Measurements from ENCODE around the gene PRSS56.

Gene PRSS56

DNA sequence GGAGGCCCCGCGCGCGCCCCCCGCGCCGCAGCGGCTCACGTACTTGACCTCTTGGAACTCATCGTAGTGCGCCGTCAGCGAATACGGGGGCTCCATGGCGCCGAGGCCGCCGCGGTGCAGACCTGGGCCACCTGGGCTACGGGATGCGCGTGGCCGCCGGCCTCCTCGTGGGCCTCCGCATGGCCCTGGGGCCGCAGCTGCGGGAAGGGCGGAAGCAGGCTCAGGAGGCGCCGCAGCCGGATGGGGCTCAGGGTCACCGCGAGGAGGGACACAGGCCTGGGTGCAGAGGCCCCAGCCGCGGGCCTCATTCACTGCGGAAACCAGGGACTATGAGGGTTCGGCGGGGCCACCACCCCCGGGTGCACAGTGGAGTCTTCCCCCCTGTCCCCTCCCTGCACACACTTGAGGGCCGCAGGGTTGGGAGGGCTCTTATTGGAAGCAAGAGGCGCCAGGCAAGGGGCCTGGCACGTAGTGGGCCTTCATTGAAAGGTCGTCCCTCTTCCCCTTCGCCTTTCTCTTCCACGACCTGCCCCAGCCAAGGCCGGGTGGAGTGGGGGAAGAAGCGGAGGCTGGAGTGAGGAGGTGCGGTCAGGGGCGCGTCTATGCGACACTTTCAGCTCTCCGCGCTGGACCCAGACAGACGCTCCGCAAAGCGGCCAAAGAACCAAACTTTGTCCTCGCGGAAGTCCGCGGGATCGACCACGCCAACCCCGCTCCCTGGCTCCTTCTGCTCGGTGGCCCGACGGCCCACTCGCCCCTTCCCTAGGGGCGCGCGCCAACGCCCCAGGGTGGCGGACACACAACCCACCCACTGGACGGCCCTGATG is 33.4 kb upstream of the PRSS56 start:
- no peak for DNase-seq

DNA sequence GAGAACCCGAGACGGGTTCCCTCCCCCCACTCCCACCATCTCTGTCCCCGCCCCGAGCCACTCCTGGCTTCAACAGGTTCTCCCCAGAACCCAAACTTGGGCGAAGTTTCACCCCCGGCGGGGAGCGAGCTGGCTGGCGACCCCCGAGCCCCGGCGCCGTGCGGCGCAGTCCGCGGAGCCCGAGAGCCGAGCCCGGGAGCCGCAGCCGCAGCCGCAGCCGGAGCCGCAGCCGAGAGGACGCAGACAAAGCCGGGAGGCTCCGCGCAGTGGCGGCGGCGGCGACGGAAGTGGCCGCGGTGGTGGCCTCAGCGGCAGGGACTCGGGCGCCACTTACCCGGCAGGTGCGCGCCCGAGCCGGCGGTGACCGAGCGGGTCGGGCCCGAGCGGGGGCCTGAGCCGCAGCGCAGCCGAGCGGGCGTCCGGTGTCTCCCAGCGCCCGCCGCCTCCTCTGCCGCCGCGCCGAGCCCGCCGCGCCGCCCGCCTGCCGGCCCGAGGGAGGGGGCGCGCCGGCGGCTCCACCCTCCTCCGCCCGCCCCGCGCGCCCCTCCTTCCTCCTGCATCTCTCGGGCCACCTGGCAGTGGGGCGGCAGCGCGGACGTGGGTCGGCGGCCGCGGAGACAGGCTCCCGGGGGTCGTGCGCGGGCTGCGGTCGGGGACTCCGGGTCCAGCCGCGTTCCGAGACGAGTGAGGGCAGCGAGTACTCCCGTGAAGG is 32.6 kb upstream of the PRSS56 start, which contains the start of gene ECEL1:
Gene ECEL1, minus strand, starts transcription at position 450 of the 712 bp plus-strand sequence. CDS start 1,181 bp downstream, outside the sequence.
- no peak for DNase-seq

DNA sequence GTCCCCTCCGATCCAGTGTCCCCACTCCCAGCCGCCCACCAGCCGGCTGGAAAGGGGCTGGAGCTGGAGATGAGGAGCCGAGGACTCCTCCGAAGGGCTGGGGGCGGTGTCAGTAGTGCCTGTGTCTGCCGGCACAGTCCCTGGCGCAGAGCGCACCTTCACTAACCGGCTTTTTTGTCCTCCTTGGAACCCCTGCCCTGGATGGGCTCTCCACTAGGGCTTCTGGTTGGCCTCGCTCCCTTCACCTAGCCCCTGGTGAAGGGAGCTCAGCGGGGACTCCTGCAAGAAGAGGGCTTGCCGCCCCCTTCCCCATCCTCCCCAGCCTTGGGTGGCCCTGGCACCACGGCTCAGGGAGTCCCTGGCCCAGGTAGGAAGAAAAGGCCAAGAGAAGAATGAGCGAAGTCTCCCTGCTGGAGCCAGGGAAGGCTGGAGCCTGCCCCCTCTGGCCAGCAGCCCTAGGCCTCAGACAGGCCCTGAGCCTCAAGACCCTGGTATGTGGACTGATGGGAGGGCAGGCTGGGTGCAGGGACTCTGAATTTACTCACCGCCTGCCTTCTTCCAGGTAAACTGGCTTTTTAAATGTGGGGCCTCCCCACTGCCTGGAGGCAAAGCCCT is 32.0 kb upstream of the PRSS56 start:
- DNase-seq: no peak

DNA sequence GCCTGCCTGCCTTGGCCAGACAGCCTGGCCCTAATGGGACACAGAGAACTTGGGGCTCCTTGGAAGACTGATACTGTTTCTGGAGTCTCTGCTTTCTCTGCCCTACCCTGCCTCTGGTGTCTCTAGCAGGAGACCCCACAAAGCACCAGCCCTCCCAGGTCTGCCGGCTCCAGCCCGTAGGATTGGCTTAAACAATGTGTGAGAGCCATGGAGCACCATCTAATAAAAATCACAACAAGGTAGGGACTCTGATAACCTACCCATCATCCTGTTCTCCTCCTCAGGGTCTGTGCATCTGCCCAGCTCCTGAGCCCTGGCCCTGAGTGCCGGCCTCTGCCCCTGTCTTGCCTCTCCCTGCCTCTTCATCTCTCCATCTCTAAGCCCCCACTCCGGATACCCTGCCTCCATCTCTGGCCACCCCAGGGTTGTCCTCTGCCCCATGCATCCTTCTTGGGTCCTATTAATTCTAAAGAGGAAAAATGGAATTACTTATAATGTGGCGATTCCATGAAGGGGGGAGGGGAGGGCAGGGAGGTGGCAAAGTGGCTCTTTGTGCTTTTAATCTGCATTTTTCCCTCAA is 31.4 kb upstream of the PRSS56 start:
- DNase-seq: no peak

DNA sequence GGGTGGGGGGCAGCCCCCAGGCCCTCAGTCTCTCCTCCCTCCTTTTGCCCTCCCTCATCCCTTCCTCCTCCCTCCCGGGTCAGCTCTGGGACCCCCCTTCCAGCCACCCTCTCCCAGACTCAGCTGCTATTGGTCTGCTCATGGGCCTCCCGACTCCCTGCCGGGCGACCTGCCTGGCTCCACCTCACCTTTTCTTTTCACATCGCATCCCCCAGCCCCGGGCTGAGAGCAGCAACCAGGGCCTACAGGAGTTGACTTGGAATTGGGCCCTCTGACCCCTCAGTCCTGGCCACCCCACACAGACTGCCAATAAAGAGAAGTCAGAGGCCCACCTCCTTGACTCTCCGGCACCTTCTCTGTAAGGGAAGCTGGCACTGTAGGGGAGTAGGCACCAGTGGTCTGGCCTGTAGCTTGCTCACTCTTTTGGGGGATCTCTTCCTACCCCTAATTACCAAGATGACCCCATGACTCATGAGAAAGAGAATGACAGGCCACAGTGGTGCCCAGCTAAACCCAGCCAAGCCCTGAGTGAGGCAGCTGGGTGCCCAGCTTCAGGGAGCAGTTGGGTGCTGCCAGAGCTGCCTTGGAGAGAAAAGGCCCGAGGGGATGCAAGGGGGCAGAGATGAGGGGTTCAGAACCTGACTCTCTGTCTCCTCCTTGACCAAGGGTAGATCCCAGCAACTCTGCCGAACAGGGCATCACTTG is 30.5 kb upstream of the PRSS56 start:
- no peak for DNase-seq

DNA sequence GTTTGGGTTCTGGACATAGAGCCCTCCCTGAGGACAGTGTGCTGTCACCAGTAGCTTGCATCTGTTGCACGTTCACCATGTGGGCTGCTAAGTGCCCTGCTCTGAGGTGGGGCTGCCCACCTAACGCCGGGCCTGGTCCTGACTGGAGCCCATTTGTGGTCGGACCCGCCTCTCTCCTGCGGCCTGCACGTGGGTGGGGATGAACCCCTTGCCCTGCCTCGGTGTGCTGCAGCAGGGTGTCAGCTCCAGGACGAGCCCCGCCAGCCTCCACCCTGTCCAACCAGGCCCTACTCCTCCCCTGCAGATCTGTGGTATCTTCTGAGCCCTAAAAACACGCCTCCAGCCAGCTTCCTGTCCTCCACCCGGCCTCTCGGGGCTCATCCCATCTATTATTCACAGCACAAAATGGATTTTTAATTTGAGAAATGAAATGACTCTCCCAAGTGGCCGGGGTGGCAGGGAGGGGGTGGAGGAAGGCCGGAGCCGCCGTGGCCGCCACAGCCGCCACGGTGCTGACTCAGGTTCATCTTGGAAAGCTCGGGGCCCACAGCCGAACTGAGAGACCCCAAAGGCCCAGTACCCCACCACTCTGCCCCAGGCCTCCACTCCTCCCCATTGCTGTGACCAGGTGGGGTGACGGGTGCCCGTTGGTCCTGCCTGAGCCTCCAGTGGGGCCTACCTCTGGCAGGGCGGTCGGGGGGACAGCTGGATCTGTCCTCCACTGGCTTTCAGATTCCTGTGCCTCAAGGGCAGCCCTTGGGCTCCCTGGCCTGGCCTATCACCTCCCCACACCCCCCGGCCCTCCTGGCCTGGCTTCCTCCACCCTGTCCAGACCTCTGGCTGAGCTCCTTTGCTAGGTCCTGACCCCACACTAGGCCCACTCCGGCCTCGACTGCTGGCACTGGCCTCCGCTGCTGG is 29.7 kb upstream of the PRSS56 start:
- DNase-seq: no peak

DNA sequence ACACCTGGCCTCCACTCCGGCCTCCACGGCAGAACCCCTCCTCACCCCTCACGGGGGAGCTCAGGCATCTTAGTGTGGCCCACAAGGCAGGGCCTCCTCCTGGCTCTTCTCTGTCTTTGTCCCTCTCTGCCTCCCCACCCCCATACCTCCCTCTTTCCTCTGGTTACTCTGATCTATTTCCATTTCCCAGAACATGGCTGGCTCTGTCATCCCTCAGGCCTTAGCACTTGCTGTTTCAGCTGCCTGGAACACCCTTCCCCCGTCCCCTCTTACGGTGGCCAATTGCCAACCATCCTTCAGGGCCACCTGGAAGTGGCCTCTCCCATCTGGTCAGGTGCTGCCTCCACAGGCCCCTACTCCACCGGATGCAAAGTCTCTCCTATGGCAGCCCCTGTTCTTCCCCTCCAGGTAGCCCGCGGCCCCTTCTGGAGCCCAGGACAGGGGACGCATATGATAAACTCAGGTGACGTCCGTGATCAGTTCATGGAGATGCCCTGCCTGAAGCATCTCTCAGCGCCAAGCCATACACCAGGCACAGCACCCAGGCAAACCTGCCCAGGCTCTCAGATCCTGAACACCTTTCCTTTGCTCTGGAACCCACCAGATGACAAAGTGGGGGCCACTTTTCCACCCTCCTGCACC is 28.9 kb upstream of the PRSS56 start:
- DNase-seq: no peak

DNA sequence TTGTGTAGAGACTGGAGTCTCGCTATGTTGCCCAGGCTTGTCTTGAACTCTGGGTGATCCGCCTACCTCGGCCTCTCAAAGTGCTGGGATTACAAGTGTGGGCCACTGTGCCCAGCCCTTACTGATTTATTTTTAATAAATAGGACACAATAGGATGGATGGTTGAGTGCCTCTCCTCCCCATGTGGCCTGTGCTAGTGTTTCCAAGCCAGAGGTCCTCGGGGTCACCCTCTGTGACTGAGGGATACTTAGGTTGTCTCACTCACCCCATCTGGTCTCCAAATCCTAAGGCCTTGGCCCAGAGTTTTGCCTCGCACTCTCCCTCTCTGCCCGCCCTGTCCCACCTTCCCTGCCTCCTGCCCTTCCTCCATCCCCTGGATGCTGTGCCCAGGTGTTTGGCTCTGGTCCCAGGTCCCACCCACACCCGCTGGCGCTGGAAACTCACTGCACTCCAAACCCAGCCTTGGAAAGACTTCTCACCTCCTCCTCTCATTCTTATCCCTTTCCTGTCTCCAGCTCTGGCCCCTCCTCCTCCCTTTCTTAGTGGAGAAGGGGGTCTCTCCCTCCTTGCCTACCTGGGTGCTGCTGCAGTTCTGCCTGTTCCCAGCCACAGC is 27.8 kb upstream of the PRSS56 start:
- no peak for DNase-seq

DNA sequence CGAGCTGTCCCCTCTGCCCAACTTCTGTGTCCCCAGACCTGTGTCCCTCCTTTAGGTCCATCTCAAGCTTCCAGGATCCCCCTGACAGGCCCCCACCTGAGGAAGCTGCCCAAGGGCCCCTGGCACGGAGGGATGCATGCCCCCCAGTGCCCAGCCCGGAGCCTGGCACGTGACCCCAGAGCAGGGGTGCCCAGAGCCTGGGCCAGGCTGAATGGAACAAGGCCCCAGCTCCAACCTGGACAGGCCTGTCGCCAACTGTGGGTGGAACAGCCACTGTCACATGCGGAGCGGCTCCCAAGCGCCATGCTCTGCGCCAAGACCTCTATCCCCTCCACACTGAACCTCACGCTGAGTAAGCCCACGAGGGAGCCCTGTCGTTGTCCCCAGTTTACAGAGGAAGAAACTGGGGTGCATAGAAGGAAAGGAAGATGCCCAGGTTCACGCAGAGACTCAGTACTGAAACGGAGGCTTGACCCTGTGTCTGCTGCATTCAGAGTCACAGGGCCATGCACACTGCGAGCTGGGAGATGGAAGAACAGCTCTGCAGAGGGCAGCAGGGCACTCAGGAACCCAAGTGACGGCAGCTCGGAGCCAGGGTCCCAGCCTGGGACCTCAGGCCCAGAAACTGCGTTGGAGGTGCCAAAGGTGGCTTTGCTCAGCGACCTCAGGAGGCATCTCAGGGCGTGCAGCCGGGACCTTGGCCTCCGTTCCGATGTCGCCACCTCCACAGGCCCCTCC is 27.1 kb upstream of the PRSS56 start:
- no peak for DNase-seq

DNA sequence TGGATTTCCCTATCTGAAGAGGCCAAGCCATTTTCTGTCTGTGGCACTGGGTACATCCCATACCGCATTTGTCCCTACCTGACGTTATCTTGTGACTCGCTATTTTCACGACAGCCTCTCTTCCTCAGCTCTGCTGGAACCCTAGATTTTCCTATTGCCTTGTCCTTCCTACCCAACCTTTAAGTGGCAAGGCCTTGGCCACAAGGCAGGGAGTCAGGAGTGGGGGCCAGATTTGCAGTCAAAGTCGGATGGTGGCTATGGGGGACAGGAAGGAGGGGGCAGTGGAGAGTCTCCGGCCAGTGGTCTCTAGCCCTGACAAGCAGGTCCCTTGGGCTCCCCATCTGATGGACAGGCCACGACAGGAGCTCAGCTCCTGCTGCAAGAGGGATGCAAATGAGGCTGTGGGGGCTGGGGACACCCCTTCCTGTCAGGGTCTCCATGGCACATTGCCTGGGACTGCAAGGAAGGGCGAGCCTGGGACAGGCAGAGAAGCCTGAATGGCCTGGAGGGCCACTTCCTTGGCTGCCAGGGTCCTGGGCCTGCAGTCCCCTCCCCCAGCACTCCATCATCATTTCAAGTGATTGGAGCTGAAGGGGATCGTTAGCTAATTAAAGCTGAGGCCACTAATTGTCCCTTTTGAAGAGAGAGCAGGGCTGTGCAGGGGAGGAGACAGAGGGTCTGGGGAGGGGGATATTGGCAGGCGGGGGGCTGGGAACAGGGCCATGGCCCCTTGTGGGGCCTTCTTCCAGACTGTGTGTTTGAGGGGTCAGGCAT is 26.3 kb upstream of the PRSS56 start:
- no peak for DNase-seq

DNA sequence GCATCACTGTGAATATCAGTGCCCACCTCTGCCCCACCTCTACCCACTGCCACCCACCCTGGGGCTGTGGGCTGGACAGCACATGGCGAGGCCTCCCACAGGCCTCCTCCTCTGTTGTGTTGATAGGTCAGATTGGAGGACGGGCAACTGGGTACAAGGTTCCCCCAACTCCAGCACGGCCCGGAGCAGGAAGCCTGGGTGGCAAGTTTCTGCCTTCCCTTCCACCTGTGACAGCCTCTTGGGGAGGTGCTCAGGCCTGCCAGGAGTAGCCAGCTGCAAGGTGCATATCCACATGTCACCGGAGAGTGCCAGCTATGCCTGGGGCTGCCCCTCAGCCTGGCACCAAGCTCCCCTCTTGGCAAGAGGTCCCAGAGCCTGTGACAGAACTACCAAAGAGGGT is 25.6 kb upstream of the PRSS56 start:
- no peak for DNase-seq

DNA sequence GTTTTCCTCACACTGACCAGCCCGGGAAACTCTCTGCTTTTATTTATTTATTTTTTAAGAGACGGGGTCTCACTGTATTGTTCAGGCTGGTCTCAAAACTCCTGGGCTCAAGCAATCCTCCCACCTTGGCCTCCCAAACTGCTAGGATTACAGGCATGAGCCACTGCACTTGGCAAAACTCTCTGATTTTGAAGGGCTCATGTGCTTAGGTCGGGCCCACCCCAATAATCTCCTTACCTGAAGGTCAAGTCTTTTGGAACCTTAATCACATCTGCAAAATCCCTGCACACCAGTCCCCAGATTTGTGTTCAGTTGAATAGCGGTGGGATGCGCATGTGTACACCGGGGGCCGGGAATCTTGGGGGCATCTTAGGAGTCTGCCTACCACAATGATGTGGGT is 24.9 kb upstream of the PRSS56 start:
- no peak for DNase-seq

DNA sequence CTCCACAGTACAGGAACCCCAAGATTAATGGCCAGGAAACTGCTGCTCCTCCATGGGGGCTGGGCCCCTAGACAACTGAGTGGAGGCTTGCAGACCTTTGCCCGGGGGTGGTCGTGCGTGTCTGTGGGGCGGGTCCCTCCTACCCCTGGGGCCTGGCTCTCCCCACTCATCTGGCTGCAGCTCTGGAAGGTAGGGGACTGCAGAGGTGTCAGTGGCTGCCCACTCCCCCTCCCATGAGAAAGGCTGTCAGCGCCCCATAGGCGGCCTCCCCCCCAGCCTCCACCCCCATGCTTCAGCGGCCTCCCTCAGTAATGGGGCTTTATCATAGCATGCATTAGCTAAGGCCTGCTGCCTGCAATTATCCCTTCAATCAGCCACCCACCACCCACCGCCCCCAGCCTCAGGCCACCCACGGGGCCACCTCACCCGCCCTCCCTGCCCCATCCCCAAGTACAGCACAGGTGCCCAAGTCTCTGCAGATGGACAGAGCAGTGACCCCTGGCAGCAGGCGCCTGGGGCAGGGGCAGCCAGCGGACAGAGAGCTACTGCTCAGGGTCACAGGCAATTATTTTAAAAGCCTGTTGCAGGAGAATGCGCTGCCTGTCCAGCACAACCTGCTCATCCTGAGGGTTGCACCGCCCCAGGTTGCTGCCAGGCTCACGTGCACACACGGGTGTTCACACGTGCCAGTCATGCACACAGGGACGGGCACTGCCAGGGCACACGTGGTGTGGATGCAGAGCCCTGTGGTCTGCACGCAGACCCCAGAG is 23.5 kb upstream of the PRSS56 start:
- no peak for DNase-seq

DNA sequence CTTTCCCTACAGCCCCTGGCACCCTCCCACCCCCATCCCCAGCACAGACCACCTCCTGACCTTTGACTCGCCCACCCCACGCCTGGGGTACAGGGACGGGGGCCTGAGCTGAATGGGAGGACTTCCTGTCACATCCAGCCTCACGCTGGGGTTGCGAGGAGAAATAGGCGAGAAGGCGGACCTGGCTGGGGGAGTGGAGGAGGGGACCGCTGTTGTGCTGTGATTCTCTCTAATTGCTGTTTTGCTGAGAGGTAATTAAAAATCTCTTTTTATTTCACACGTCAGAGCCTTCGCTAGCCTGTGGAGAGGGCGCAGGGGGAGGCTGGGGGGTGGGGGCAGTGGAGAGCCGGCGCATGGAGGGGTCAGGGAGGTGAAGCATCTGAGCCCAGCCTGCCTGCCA is 22.8 kb upstream of the PRSS56 start:
- no peak for DNase-seq

DNA sequence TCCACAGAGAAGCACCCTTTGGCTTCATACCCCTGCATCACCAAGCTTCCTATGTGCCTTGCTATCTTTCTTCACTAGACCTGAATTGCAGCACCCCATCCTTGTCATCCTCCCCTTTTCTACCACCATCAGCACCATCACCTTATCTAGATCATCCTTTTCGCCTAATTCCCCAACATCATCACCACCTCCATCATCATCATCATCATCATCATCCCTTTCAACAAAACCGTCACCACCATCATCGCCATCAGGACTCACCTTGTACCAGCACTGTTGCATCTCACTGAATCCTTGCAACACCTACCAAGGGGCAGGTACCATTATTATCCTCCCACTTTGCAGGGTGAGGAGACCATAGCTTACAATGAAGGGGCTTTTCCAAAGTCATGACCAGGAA is 21.7 kb upstream of the PRSS56 start:
- no peak for DNase-seq

DNA sequence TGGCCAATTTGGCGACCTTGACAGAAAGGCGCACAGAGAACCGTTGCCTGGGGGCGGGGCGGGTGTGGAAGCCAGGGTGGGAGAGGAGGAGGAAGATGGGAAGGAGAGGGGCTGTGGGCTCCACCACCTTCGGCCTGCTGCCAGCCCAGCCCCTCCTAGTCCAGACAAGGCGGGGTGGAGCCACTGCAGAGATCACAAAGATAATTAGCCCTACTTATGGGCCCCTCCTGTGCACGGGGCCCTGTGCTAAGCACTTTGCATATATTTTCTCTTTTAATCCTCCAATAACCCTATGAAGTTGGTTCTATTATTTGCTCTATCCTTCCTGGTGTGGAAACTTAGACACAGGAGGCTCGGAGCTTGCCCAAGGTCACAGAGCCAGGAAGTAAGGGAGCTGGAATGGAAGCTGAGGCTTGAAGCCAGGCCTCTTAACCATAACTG is 18.8 kb upstream of the PRSS56 start:
- no peak for DNase-seq
